DOHH2 (cell line): ENCODE results near the gene EPYC.

Source experiments
- H3F3A ChIP-seq: fragments of 200-600 bp; sonication (generic), shearing (Covaris generic); 2 replicates; pipeline ENCODE4 v1.6.0; 2016; ENCODE audit warnings: antibody characterized with exemption, mild to moderate bottlenecking; ENCODE audit not compliant: control insufficient read depth, insufficient read depth
- H3K27ac ChIP-seq: fragments of 200-600 bp; sonication (generic); 2 replicates; pipeline ENCODE4 v1.5.1; 2014; ENCODE audit warnings: low read depth, mild to moderate bottlenecking, low read length, moderate library complexity
- H3K27me3 ChIP-seq: fragments of 200-600 bp; sonication (generic); 2 replicates; pipeline ENCODE4 v1.6.1; 2014; ENCODE audit warnings: mild to moderate bottlenecking, low read length, mixed read lengths; ENCODE audit not compliant: control insufficient read depth
- H3K36me3 ChIP-seq: fragments of 200-600 bp; sonication (generic); 2 replicates; pipeline ENCODE4 v1.6.1; 2014; ENCODE audit warnings: mild to moderate bottlenecking, low read length, moderate library complexity, mixed read lengths; ENCODE audit not compliant: control insufficient read depth
- H3K4me1 ChIP-seq: fragments of 200-600 bp; sonication (generic); 2 replicates; pipeline ENCODE4 v1.6.1; 2014; ENCODE audit warnings: mild to moderate bottlenecking, low read length, mixed read lengths; ENCODE audit not compliant: control insufficient read depth
- H3K4me2 ChIP-seq: fragments of 200-600 bp; sonication (generic); 2 replicates; pipeline ENCODE4 v1.6.0; 2014; ENCODE audit warnings: mild to moderate bottlenecking, low read length, moderate library complexity
- H3K4me3 ChIP-seq: fragments of 200-600 bp; sonication (generic); 2 replicates; pipeline ENCODE4 v1.5.1; 2014; ENCODE audit warnings: mild to moderate bottlenecking, low read length, mixed read lengths
- H3K79me2 ChIP-seq: fragments of 200-600 bp; sonication (generic); 2 replicates; pipeline ENCODE4 v1.6.1; 2014; ENCODE audit warnings: mild to moderate bottlenecking, low read length, mixed read lengths; ENCODE audit not compliant: control insufficient read depth
- H3K9me2 ChIP-seq: fragments of 200-600 bp; sonication (generic); replicated peaks from 2 replicates; pipeline ENCODE4 v1.6.1; 2014; ENCODE audit warnings: mild to moderate bottlenecking, low read length, mixed read lengths; ENCODE audit not compliant: control insufficient read depth
- H3K9me3 ChIP-seq: fragments of 200-600 bp; sonication (generic); 2 replicates; pipeline ENCODE4 v1.6.1; 2014; ENCODE audit warnings: antibody characterized with exemption, low read length, mixed read lengths; ENCODE audit not compliant: control insufficient read depth, insufficient read depth
- H4K20me1 ChIP-seq: fragments of 200-600 bp; sonication (generic); 2 replicates; pipeline ENCODE4 v1.6.0; 2014; ENCODE audit warnings: low read depth, mild to moderate bottlenecking, antibody characterized with exemption, low read length, moderate library complexity; ENCODE audit not compliant: control insufficient read depth, insufficient read depth
- EZH2phosphoT487 ChIP-seq: fragments of 200-600 bp; sonication (generic); IDR thresholded peaks from 2 replicates; pipeline ENCODE4 v1.6.1; 2017; ENCODE audit warnings: borderline replicate concordance, mild to moderate bottlenecking, antibody characterized with exemption, low read length, moderate library complexity, mixed read lengths
- TF ChIP-seq, protein P1 (sequence below): fragments of 200-600 bp; sonication (generic); IDR thresholded peaks from one replicate; pipeline ENCODE4 v1.5.1; 2014; ENCODE audit warnings: antibody characterized with exemption, mild to moderate bottlenecking, low read depth, low read length; ENCODE audit not compliant: poor library complexity, severe bottlenecking

Gene EPYC

GRCh38 chr12:90969851-90970250 lies 34.9 kb downstream of the EPYC start:
- Histone ChIP-seq H3K27me3 (0 out of 2 replicates have a peak, but pooled peaks cover 5% of the 10 kb centered on the region), H3F3A (no peaks in the 10 kb centered on the region), H4K20me1 (no peaks in the 10 kb centered on the region), H3K4me1 (no peaks in the 10 kb centered on the region), H3K4me2 (no peak overlapping the region), H3K27ac (no peak overlapping the region), H3K79me2 (no peaks in the 10 kb centered on the region), H3K4me3 (no peak overlapping the region), H3K9me2 (no peaks in the 10 kb centered on the region), H3K36me3 (no peaks in the 10 kb centered on the region), H3K9me3 (no peaks in the 10 kb centered on the region)
- TF ChIP-seq EZH2phosphoT487: no peak
- TF ChIP-seq, protein P1, sequence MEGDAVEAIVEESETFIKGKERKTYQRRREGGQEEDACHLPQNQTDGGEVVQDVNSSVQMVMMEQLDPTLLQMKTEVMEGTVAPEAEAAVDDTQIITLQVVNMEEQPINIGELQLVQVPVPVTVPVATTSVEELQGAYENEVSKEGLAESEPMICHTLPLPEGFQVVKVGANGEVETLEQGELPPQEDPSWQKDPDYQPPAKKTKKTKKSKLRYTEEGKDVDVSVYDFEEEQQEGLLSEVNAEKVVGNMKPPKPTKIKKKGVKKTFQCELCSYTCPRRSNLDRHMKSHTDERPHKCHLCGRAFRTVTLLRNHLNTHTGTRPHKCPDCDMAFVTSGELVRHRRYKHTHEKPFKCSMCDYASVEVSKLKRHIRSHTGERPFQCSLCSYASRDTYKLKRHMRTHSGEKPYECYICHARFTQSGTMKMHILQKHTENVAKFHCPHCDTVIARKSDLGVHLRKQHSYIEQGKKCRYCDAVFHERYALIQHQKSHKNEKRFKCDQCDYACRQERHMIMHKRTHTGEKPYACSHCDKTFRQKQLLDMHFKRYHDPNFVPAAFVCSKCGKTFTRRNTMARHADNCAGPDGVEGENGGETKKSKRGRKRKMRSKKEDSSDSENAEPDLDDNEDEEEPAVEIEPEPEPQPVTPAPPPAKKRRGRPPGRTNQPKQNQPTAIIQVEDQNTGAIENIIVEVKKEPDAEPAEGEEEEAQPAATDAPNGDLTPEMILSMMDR: no peak

- Histone ChIP-seq H3K9me3 (no peaks in the 10 kb centered on the region), H3K79me2 (no peaks in the 10 kb centered on the region), H3K27ac (no peak overlapping the region), H3K4me1 (no peaks in the 10 kb centered on the region), H3K27me3 (no peaks in the 10 kb centered on the region), H3K36me3 (no peaks in the 10 kb centered on the region), H3K4me2 (no peak overlapping the region), H3F3A (no peaks in the 10 kb centered on the region), H3K9me2 (no peaks in the 10 kb centered on the region), H4K20me1 (no peaks in the 10 kb centered on the region), H3K4me3 (no peak overlapping the region)
- TF ChIP-seq, protein P1: no peak
- no peak for TF ChIP-seq EZH2phosphoT487
Measured at GRCh38 chr12:90969346-90969745, 35.4 kb downstream of the EPYC start.

DNA sequence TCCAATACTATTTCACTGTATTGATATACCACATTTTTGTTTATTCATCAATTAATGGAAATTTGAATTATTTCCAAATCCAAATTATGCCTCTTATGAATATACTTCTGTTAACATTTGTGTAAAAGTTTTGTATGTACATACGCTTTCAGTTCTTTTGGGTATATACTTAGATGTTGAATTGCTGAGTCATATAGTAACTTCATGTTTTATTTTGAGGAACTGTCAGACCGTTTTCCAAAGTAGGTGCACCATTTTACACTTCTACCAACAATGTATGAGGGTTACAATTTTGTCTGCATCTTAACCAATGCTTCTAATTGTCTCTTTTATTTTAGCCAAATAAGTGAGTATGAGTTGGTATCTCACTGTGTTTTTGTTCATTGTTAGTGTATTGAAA lies 39.6 kb downstream of the EPYC start:
- Histone ChIP-seq H3K4me3 (no peak overlapping the region), H3F3A (no peaks in the 10 kb centered on the region), H4K20me1 (no peaks in the 10 kb centered on the region), H3K4me2 (no peak overlapping the region), H3K9me2 (no peaks in the 10 kb centered on the region), H3K36me3 (no peaks in the 10 kb centered on the region), H3K27ac (no peak overlapping the region), H3K4me1 (no peaks in the 10 kb centered on the region), H3K79me2 (no peaks in the 10 kb centered on the region), H3K27me3 (no peaks in the 10 kb centered on the region), H3K9me3 (no peaks in the 10 kb centered on the region)
- TF ChIP-seq, protein P1: no peak
- TF ChIP-seq EZH2phosphoT487: no peak

DNA sequence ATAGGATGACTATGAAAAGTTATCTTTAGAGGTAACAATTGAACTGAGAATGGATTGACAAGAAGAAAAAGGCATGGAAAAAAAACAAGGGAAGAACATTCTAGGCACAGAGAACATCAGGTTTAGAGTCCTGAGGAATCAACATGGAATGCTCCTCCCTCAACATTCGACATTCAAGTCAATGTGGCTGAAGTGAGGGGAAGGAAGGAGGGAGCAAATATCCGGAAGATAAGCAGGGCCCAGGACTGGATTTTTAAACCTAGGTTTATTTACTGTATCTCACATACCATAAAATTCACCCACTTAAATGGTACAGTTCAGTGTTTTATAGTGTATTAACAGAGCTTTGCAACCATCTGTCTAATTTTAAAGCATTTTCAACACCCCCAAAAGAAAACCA lies 40.2 kb downstream of the EPYC start:
- H3F3A ChIP-seq: no peaks in the 10 kb centered on the region
- no peaks in the 10 kb centered on the region for H3K4me1 ChIP-seq
- no peak overlapping the region for H3K4me3 ChIP-seq
- TF ChIP-seq EZH2phosphoT487: no peak
- TF ChIP-seq, protein P1: no peak
- H3K27me3 ChIP-seq: no peaks in the 10 kb centered on the region
- H3K27ac ChIP-seq: no peak overlapping the region
- no peaks in the 10 kb centered on the region for H4K20me1 ChIP-seq
- no peak overlapping the region for H3K4me2 ChIP-seq
- no peaks in the 10 kb centered on the region for H3K79me2 ChIP-seq
- no peaks in the 10 kb centered on the region for H3K36me3 ChIP-seq
- H3K9me3 ChIP-seq: no peaks in the 10 kb centered on the region
- no peaks in the 10 kb centered on the region for H3K9me2 ChIP-seq
